Measurements from ENCODE around the gene CAMTA1. TPM values are rescaled to one million over a fixed set of nuclear protein-coding genes. Genes with fewer than 3 reads are reported as not detected.
"Not testable (repeated sequence)": the region's sequence is repeated elsewhere in the genome, so short reads cannot be mapped to it uniquely, and the experiment has no call there.

The CAMTA1 gene
- total and polyA plus RNA-seq, 4 donors, result 18.0 to 93.5 (median 35.8) TPM

DNA sequence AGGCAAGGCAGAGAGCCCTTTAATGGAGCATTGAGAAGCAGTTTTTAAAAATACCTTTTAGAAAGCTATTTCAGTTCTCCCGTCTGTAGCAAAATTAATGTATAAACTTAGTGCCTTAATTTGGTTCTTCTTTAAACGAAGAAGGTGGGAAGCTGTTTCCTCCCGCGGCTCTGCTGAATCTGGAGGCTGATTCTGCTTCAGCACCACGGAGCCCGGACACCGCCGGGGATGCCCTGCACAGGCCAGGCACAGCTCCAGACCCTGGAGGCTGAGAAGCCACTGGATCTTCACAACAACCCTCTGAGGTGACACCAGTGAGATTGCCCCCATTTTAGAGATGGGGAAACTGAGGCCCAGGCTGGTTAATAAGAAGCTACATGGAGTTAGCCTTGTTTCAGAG is 810.1 kb downstream of the CAMTA1 start:
- no peaks in the 10 kb centered on the region for H3K4me1 ChIP-seq (ENCODE audit: control insufficient read depth in 4 of 4, insufficient read depth in 4 of 4, low read length in 3 of 4)
- H3K9me3 ChIP-seq (ENCODE audit: control insufficient read depth in 4 of 4, low read length in 3 of 4), result no peaks in the 10 kb centered on the region
- no peaks in the 10 kb centered on the region for H3K27me3 ChIP-seq (ENCODE audit: control insufficient read depth in 4 of 4, insufficient read depth in 4 of 4, low read length in 3 of 4)
- H3K27ac ChIP-seq (ENCODE audit: low read depth in 1 of 2, low read length in 2 of 2), result no peak overlapping the region
- DNase-seq (ENCODE audit: low spot score), result no peak
- H3K4me3 ChIP-seq (ENCODE audit: low read depth in 1 of 3, low read length in 3 of 3), result no peak overlapping the region
- no peaks in the 10 kb centered on the region for H3K36me3 ChIP-seq (ENCODE audit: control insufficient read depth in 4 of 4, insufficient read depth in 3 of 4, low read depth in 1 of 4, low read length in 3 of 4)
- TF ChIP-seq FOXA1 (IDR thresholded peaks at IDR 0.05), result no peak
- TF ChIP-seq, protein P1, sequence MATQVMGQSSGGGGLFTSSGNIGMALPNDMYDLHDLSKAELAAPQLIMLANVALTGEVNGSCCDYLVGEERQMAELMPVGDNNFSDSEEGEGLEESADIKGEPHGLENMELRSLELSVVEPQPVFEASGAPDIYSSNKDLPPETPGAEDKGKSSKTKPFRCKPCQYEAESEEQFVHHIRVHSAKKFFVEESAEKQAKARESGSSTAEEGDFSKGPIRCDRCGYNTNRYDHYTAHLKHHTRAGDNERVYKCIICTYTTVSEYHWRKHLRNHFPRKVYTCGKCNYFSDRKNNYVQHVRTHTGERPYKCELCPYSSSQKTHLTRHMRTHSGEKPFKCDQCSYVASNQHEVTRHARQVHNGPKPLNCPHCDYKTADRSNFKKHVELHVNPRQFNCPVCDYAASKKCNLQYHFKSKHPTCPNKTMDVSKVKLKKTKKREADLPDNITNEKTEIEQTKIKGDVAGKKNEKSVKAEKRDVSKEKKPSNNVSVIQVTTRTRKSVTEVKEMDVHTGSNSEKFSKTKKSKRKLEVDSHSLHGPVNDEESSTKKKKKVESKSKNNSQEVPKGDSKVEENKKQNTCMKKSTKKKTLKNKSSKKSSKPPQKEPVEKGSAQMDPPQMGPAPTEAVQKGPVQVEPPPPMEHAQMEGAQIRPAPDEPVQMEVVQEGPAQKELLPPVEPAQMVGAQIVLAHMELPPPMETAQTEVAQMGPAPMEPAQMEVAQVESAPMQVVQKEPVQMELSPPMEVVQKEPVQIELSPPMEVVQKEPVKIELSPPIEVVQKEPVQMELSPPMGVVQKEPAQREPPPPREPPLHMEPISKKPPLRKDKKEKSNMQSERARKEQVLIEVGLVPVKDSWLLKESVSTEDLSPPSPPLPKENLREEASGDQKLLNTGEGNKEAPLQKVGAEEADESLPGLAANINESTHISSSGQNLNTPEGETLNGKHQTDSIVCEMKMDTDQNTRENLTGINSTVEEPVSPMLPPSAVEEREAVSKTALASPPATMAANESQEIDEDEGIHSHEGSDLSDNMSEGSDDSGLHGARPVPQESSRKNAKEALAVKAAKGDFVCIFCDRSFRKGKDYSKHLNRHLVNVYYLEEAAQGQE (IDR thresholded peaks at IDR 0.05), result peak; percentile 83
- no peak for TF ChIP-seq YY1 (IDR thresholded peaks at IDR 0.05)
- 79% methylated on average over 8 of the region's 8 CpGs for WGBS
- no peak overlapping the region for H3K9ac ChIP-seq (ENCODE audit: low read depth in 1 of 2, low read length in 2 of 2)

DNA sequence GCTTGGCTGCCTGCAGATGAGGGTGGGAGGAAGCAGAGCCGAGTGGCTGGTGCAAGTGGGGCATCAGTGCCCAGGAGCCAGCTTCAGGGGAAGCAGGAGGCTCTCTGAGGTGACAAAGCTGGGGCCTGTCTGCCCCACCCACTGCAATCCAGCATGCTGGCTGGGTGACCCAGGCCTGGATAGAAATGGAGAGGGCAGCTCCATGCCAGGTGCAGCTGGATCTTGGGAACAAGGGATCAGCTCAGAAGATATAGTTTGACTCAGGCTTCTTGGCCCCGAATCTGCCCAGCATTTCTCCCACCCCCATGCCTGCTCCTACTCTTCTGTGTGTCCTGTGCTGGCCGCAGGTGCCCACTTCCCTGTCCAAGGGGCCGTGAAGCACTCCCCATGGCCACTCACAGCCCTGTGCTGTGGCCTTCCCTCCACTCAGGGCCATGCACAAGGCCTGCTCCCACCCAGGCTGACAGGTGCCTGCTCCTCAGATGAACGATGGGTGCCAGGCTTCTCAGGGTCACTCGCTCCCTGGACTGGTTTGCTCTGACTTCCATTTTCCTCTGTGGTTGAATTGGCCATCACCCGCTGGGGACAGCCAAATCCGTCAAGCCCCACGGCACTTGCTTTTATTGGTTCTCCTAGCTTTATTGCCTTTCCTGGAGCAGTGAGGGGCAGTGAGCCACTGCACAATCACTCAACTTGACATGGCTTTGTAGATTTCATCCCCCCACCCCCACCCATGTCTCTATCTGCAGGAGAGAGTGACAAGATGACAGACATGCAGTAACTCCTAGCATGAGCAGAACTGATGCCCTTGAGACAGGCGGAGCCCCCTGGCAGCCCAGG is 811.1 kb downstream of the CAMTA1 start:
- TF ChIP-seq GABPA (IDR thresholded peaks at IDR 0.05 in 1 of 2, conservative IDR thresholded peaks at IDR 0.05 in 1 of 2) (no peak), HNF4A (conservative IDR thresholded peaks at IDR 0.05) (no peak), FOXA1 (IDR thresholded peaks at IDR 0.05) (no peak), EGR1 (IDR thresholded peaks at IDR 0.05; ENCODE audit: low read depth in 2 of 2) (no peak)
- TF ChIP-seq, protein P2, sequence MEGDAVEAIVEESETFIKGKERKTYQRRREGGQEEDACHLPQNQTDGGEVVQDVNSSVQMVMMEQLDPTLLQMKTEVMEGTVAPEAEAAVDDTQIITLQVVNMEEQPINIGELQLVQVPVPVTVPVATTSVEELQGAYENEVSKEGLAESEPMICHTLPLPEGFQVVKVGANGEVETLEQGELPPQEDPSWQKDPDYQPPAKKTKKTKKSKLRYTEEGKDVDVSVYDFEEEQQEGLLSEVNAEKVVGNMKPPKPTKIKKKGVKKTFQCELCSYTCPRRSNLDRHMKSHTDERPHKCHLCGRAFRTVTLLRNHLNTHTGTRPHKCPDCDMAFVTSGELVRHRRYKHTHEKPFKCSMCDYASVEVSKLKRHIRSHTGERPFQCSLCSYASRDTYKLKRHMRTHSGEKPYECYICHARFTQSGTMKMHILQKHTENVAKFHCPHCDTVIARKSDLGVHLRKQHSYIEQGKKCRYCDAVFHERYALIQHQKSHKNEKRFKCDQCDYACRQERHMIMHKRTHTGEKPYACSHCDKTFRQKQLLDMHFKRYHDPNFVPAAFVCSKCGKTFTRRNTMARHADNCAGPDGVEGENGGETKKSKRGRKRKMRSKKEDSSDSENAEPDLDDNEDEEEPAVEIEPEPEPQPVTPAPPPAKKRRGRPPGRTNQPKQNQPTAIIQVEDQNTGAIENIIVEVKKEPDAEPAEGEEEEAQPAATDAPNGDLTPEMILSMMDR (IDR thresholded peaks at IDR 0.05; ENCODE audit: low read depth, low read length, missing input control), result no peak
- DNase-seq (ENCODE audit: low spot score), result no peak
- H3K36me3 ChIP-seq (ENCODE audit: control insufficient read depth in 4 of 4, insufficient read depth in 3 of 4, low read depth in 1 of 4, low read length in 3 of 4), result no peaks in the 10 kb centered on the region
- H3K27me3 ChIP-seq (ENCODE audit: control insufficient read depth in 4 of 4, insufficient read depth in 4 of 4, low read length in 3 of 4), result no peaks in the 10 kb centered on the region
- H3K4me3 ChIP-seq (ENCODE audit: low read depth in 1 of 3, low read length in 3 of 3), result no peak overlapping the region
- no peak overlapping the region for H3K9ac ChIP-seq (ENCODE audit: low read depth in 1 of 2, low read length in 2 of 2)
- H3K9me3 ChIP-seq (ENCODE audit: control insufficient read depth in 4 of 4, low read length in 3 of 4), result no peaks in the 10 kb centered on the region
- no peaks in the 10 kb centered on the region for H3K4me1 ChIP-seq (ENCODE audit: control insufficient read depth in 4 of 4, insufficient read depth in 4 of 4, low read length in 3 of 4)
- 87% methylated on average over 10 of the region's 10 CpGs for WGBS
- no peak overlapping the region for H3K27ac ChIP-seq (ENCODE audit: low read depth in 1 of 2, low read length in 2 of 2)

DNA sequence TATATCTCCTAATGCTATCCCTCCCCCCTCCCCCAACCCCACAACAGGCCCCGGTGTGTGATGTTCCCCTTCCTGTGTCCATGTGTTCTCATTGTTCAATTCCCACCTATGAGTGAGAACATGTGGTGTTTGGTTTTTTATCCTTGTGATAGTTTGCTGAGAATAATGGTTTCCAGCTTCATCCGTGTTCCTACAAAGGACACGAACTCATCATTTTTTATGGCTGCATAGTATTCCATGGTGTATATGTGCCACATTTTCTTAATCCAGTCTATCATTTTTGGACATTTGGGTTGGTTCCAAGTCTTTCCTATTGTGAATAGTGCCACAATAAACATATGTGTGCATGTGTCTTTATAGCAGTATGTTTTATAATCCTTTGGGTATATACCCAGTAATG is 812.8 kb downstream of the CAMTA1 start:
- not testable (repeated sequence) for H3K9me3 ChIP-seq (ENCODE audit: control insufficient read depth in 4 of 4, low read length in 3 of 4); H3K27me3 ChIP-seq (ENCODE audit: control insufficient read depth in 4 of 4, insufficient read depth in 4 of 4, low read length in 3 of 4); DNase-seq (ENCODE audit: low spot score); H3K9ac ChIP-seq (ENCODE audit: low read depth in 1 of 2, low read length in 2 of 2); H3K27ac ChIP-seq (ENCODE audit: low read depth in 1 of 2, low read length in 2 of 2); H3K36me3 ChIP-seq (ENCODE audit: control insufficient read depth in 4 of 4, insufficient read depth in 3 of 4, low read depth in 1 of 4, low read length in 3 of 4); H3K4me3 ChIP-seq (ENCODE audit: low read depth in 1 of 3, low read length in 3 of 3); H3K4me1 ChIP-seq (ENCODE audit: control insufficient read depth in 4 of 4, insufficient read depth in 4 of 4, low read length in 3 of 4)
- WGBS, result 84% methylated on average over 2 of the region's 3 CpGs

DNA sequence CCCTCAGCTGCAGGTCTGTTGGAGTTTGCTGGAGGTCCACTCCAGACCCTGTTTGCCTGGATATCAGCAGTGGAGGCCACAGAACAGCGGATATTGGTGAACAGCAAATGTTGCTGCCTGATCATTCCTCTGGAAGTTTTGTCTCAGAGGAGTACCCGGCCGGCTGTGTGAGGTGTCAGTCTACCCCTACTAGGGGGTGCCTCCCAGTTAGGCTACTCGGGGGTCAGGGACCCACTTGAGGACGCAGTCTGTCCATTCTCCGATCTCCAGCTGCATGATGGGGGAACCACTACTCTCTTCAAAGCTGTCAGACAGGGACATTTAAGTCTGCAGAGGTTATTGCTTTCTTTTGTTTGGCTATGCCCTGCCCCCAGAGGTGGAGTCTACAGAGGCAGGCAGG is 819.7 kb downstream of the CAMTA1 start:
- not testable (repeated sequence) for H3K27me3 ChIP-seq (ENCODE audit: control insufficient read depth in 4 of 4, insufficient read depth in 4 of 4, low read length in 3 of 4); H3K9me3 ChIP-seq (ENCODE audit: control insufficient read depth in 4 of 4, low read length in 3 of 4); H3K4me1 ChIP-seq (ENCODE audit: control insufficient read depth in 4 of 4, insufficient read depth in 4 of 4, low read length in 3 of 4); DNase-seq (ENCODE audit: low spot score); H3K27ac ChIP-seq (ENCODE audit: low read depth in 1 of 2, low read length in 2 of 2); H3K36me3 ChIP-seq (ENCODE audit: control insufficient read depth in 4 of 4, insufficient read depth in 3 of 4, low read depth in 1 of 4, low read length in 3 of 4); H3K4me3 ChIP-seq (ENCODE audit: low read depth in 1 of 3, low read length in 3 of 3); H3K9ac ChIP-seq (ENCODE audit: low read depth in 1 of 2, low read length in 2 of 2)
- 85% methylated on average over 6 of the region's 6 CpGs for WGBS

All from liver (tissue), 9 donors.